ENCODE measurements around the gene GATAD2B.
A peak's percentile ranks its signal among the peaks of the same experiment; 100 is the strongest.

Gene GATAD2B

GRCh38 chr1:153922972-153923925 is at the start of gene GATAD2B:
Gene GATAD2B, minus strand, starts transcription at chr1:153922972. Its CDS starts 94,625 bp downstream, at chr1:153828347.
- peak; percentile 100 for DNase-seq

- no peak for DNase-seq
These were observed 47.6 kb upstream of the GATAD2B start for GRCh38 chr1:153970346-153970745.

- DNase-seq: no peak
These were observed 46.2 kb upstream of the GATAD2B start for GRCh38 chr1:153968972-153969371.

GRCh38 chr1:153968408-153968807 is 45.6 kb upstream of the GATAD2B start:
- peak; percentile 54 for DNase-seq

- DNase-seq: peak; percentile 80
These were observed 45.2 kb upstream of the GATAD2B start for GRCh38 chr1:153968000-153968363.

GRCh38 chr1:153967107-153967999 is 44.6 kb upstream of the GATAD2B start, which contains the start of gene CREB3L4:
Gene CREB3L4, plus strand, starts transcription at chr1:153967902. Its CDS starts 624 bp downstream, at chr1:153968526.
- DNase-seq: peak; percentile 99

GRCh38 chr1:153963850-153964331 is 41.1 kb upstream of the GATAD2B start:
- peak; percentile 77 for DNase-seq

GRCh38 chr1:153963030-153963849 is 40.5 kb upstream of the GATAD2B start, which contains the start of gene SLC39A1:
Gene SLC39A1, minus strand, starts transcription at chr1:153963537. Its CDS starts 822 bp downstream, at chr1:153962715.
- peak; percentile 98 for DNase-seq

- peak; percentile 49 for DNase-seq
These were observed 39.6 kb upstream of the GATAD2B start for GRCh38 chr1:153962088-153963029.

- DNase-seq: no peak
These were observed 38.6 kb upstream of the GATAD2B start for GRCh38 chr1:153961421-153961820.

GRCh38 chr1:153960206-153960605 is 37.4 kb upstream of the GATAD2B start:
- DNase-seq: no peak

GRCh38 chr1:153959454-153959853 is 36.7 kb upstream of the GATAD2B start:
- no peak for DNase-seq

- DNase-seq: no peak
These were observed 36.1 kb upstream of the GATAD2B start for GRCh38 chr1:153958961-153959260.

- DNase-seq: peak; percentile 99
These were observed 35.6 kb upstream of the GATAD2B start, which contains the start of gene CRTC2 for GRCh38 chr1:153958111-153958960. Gene CRTC2, minus strand, starts transcription at chr1:153958612. Its CDS starts 115 bp downstream, at chr1:153958497.

GRCh38 chr1:153957744-153958110 is 35.0 kb upstream of the GATAD2B start:
- DNase-seq: peak; percentile 52

GRCh38 chr1:153956997-153957715 is 34.4 kb upstream of the GATAD2B start:
- DNase-seq: no peak

- DNase-seq: no peak
These were observed 32.1 kb upstream of the GATAD2B start for GRCh38 chr1:153954826-153955225.

GRCh38 chr1:153953859-153954365 is 31.1 kb upstream of the GATAD2B start:
- DNase-seq: no peak

GRCh38 chr1:153951801-153952200 is 29.0 kb upstream of the GATAD2B start:
- no peak for DNase-seq

Data from DMS53 (cell line).